ENCODE results near the gene SPEM1.

Gene SPEM1

DNA sequence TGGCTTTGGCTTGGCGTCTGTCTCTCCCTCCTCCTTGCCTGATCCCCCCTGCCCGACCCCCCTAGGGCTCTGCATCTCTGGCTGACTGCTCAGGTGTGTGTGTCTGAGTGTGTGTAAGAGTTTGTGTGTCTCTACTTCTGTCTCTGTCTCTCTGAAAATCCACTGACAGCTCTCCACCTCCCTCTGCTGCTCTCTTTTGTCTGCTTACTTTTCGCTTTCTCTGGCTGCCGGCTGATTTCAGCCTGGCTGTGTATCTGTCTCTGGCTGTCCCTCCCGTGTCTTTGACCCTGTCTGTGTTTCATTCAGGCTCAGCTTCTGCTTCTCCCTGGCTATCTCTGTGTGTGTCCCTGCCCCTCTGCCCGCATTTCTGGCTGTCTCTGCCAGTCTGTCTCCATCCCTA is 3.8 kb upstream of the SPEM1 start:
- TF ChIP-seq EZH2phosphoT487 (IDR thresholded peaks at IDR 0.05; ENCODE audit: borderline replicate concordance, low read length) (no peak), CTCF (IDR thresholded peaks at IDR 0.05; ENCODE audit: low read depth, low read length, poor library complexity, severe bottlenecking) (no peak)
- H4K20me1 ChIP-seq (ENCODE audit: control insufficient read depth, insufficient read depth, low read depth, low read length), result no peaks in the 10 kb centered on the region
- H3K4me2 ChIP-seq (ENCODE audit: low read length), result no peak overlapping the region
- no peaks in the 10 kb centered on the region for H3K9me3 ChIP-seq (ENCODE audit: control insufficient read depth, insufficient read depth, low read length)
- H3K4me3 ChIP-seq (ENCODE audit: low read length), result no peak overlapping the region
- no peaks in the 10 kb centered on the region for H3K36me3 ChIP-seq (ENCODE audit: control insufficient read depth, low read length)
- no peaks in the 10 kb centered on the region for H3K9me2 ChIP-seq (replicated peaks; ENCODE audit: control insufficient read depth, low read length)
- no peaks in the 10 kb centered on the region; the same call in 1 of the 2 replicates for H3K27me3 ChIP-seq (ENCODE audit: control insufficient read depth, low read length)
- H3K4me1 ChIP-seq (ENCODE audit: control insufficient read depth, low read length), result no peaks in the 10 kb centered on the region
- H3F3A ChIP-seq (ENCODE audit: control insufficient read depth, insufficient read depth), result 0 out of 2 replicates have a peak, but pooled peaks cover 2% of the 10 kb centered on the region
- no peak overlapping the region for H3K27ac ChIP-seq (ENCODE audit: low read depth, low read length)
- no peaks in the 10 kb centered on the region for H3K79me2 ChIP-seq (ENCODE audit: control insufficient read depth, low read length)

DNA sequence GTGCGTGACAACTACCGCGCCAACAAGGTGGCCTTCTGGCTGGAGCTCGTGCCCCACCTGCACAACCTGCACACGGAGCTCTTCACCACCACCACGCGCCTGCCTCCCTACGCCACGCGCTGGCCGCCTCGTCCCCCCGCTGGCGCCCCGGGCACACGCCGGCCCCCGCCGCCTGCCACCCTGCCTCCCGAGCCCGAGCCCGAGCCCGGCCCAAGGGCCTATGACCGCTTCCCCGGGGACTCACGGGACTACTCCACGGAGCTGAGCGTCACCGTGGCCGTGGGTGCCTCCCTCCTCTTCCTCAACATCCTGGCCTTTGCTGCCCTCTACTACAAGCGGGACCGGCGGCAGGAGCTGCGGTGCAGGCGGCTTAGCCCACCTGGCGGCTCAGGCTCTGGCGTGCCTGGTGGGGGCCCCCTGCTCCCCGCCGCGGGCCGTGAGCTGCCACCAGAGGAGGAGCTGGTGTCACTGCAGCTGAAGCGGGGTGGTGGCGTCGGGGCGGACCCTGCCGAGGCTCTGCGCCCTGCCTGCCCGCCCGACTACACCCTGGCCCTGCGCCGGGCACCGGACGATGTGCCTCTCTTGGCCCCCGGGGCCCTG is 3.0 kb upstream of the SPEM1 start:
- TF ChIP-seq CTCF (IDR thresholded peaks at IDR 0.05; ENCODE audit: low read depth, low read length, poor library complexity, severe bottlenecking) (no peak), EZH2phosphoT487 (IDR thresholded peaks at IDR 0.05; ENCODE audit: borderline replicate concordance, low read length) (no peak)
- Histone ChIP-seq H3K9me2 (replicated peaks; ENCODE audit: control insufficient read depth, low read length) (no peaks in the 10 kb centered on the region), H3K9me3 (ENCODE audit: control insufficient read depth, insufficient read depth, low read length) (no peaks in the 10 kb centered on the region), H3K4me2 (ENCODE audit: low read length) (no peak overlapping the region), H3K79me2 (ENCODE audit: control insufficient read depth, low read length) (no peaks in the 10 kb centered on the region), H3F3A (ENCODE audit: control insufficient read depth, insufficient read depth) (0 out of 2 replicates have a peak, but pooled peaks cover 2% of the 10 kb centered on the region), H3K36me3 (ENCODE audit: control insufficient read depth, low read length) (no peaks in the 10 kb centered on the region), H3K4me3 (ENCODE audit: low read length) (no peak overlapping the region), H4K20me1 (ENCODE audit: control insufficient read depth, insufficient read depth, low read depth, low read length) (no peaks in the 10 kb centered on the region), H3K4me1 (ENCODE audit: control insufficient read depth, low read length) (no peaks in the 10 kb centered on the region), H3K27me3 (ENCODE audit: control insufficient read depth, low read length) (no peaks in the 10 kb centered on the region; the same call in 1 of the 2 replicates), H3K27ac (ENCODE audit: low read depth, low read length) (no peak overlapping the region)

GRCh38 chr17:7418472-7419152 is 1.5 kb upstream of the SPEM1 start:
- TF ChIP-seq EZH2phosphoT487 (IDR thresholded peaks at IDR 0.05; ENCODE audit: borderline replicate concordance, low read length) (no peak), CTCF (IDR thresholded peaks at IDR 0.05; ENCODE audit: low read depth, low read length, poor library complexity, severe bottlenecking) (no peak)
- no peaks in the 10 kb centered on the region for H3K36me3 ChIP-seq (ENCODE audit: control insufficient read depth, low read length)

More at GRCh38 chr17:7418472-7419152, 1.5 kb upstream of the SPEM1 start:
- no peaks in the 10 kb centered on the region; the same call in 1 of the 2 replicates for H3K27me3 ChIP-seq (ENCODE audit: control insufficient read depth, low read length)
- no peaks in the 10 kb centered on the region for H3K4me1 ChIP-seq (ENCODE audit: control insufficient read depth, low read length)
- no peaks in the 10 kb centered on the region for H3K9me3 ChIP-seq (ENCODE audit: control insufficient read depth, insufficient read depth, low read length)
- no peaks in the 10 kb centered on the region for H3K79me2 ChIP-seq (ENCODE audit: control insufficient read depth, low read length)
- no peaks in the 10 kb centered on the region for H4K20me1 ChIP-seq (ENCODE audit: control insufficient read depth, insufficient read depth, low read depth, low read length)
- no peak overlapping the region for H3K27ac ChIP-seq (ENCODE audit: low read depth, low read length)
- H3K4me2 ChIP-seq (ENCODE audit: low read length), result no peak overlapping the region
- no peaks in the 10 kb centered on the region for H3K9me2 ChIP-seq (replicated peaks; ENCODE audit: control insufficient read depth, low read length)
- no peaks in the 10 kb centered on the region for H3F3A ChIP-seq (ENCODE audit: control insufficient read depth, insufficient read depth)
- H3K4me3 ChIP-seq (ENCODE audit: low read length), result no peak overlapping the region

Measured in DOHH2 (cell line).